ENCODE data around the gene LAIR1. TPM values are rescaled to one million over a fixed set of nuclear protein-coding genes. Genes with fewer than 3 reads are reported as not detected.

The LAIR1 gene
- total and polyA plus RNA-seq, 4 donors = 1.2 to 16.3 (median 4.8) TPM

DNA sequence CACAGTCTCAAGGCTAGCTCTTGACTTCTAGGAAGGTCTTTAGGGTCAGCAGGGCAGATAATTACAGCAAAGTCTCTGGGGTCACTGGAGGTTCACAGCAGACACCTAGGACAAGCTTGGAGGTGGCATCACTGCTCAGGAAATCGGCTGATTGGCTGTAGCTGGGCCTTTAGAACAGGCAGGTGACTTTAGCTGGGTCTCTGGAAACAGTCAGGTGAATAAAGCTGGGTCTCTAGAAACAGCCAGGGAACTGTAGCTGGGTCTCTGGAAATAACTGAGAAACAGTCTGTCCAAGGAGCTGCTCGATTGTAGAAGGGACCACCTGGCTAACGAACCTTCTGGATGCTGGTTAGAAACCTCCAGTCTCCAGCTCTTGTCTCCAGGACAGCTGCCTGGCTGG lies 10.0 kb downstream of the LAIR1 start:
- TF ChIP-seq TAF1 (conservative IDR thresholded peaks at IDR 0.05) = no peak
- no peak for TF ChIP-seq HNF4G (IDR thresholded peaks at IDR 0.05)
- no peak for TF ChIP-seq ATF3 (IDR thresholded peaks at IDR 0.05)
- TF ChIP-seq, protein P1, sequence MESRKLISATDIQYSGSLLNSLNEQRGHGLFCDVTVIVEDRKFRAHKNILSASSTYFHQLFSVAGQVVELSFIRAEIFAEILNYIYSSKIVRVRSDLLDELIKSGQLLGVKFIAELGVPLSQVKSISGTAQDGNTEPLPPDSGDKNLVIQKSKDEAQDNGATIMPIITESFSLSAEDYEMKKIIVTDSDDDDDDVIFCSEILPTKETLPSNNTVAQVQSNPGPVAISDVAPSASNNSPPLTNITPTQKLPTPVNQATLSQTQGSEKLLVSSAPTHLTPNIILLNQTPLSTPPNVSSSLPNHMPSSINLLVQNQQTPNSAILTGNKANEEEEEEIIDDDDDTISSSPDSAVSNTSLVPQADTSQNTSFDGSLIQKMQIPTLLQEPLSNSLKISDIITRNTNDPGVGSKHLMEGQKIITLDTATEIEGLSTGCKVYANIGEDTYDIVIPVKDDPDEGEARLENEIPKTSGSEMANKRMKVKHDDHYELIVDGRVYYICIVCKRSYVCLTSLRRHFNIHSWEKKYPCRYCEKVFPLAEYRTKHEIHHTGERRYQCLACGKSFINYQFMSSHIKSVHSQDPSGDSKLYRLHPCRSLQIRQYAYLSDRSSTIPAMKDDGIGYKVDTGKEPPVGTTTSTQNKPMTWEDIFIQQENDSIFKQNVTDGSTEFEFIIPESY (IDR thresholded peaks at IDR 0.05) = no peak
- TF ChIP-seq JUND (IDR thresholded peaks at IDR 0.05) = no peak
- TF ChIP-seq, protein P2, sequence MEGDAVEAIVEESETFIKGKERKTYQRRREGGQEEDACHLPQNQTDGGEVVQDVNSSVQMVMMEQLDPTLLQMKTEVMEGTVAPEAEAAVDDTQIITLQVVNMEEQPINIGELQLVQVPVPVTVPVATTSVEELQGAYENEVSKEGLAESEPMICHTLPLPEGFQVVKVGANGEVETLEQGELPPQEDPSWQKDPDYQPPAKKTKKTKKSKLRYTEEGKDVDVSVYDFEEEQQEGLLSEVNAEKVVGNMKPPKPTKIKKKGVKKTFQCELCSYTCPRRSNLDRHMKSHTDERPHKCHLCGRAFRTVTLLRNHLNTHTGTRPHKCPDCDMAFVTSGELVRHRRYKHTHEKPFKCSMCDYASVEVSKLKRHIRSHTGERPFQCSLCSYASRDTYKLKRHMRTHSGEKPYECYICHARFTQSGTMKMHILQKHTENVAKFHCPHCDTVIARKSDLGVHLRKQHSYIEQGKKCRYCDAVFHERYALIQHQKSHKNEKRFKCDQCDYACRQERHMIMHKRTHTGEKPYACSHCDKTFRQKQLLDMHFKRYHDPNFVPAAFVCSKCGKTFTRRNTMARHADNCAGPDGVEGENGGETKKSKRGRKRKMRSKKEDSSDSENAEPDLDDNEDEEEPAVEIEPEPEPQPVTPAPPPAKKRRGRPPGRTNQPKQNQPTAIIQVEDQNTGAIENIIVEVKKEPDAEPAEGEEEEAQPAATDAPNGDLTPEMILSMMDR (IDR thresholded peaks at IDR 0.05; ENCODE audit: low read depth, low read length, missing input control) = no peak
- no peak for TF ChIP-seq YY1 (IDR thresholded peaks at IDR 0.05)
- no peak for TF ChIP-seq NR2F2 (IDR thresholded peaks at IDR 0.05)
- no peak for TF ChIP-seq RAD21 (IDR thresholded peaks at IDR 0.05)
- TF ChIP-seq HNF4A (conservative IDR thresholded peaks at IDR 0.05) = no peak
- no peak for TF ChIP-seq FOXA2 (IDR thresholded peaks at IDR 0.05)
- Histone ChIP-seq H3K27ac (ENCODE audit: low read depth in 1 of 2, low read length in 2 of 2) (no peak overlapping the region), H3K9ac (ENCODE audit: low read depth in 1 of 2, low read length in 2 of 2) (no peak overlapping the region), H3K27me3 (ENCODE audit: control insufficient read depth in 4 of 4, insufficient read depth in 4 of 4, low read length in 3 of 4) (peaks cover 0 to 7% (median 0%) of the 10 kb centered on the region in 4 donors), H3K9me3 (ENCODE audit: control insufficient read depth in 4 of 4, low read length in 3 of 4) (no peaks in the 10 kb centered on the region), H3K4me3 (ENCODE audit: low read depth in 1 of 3, low read length in 3 of 3) (no peak overlapping the region), H3K4me1 (ENCODE audit: control insufficient read depth in 4 of 4, insufficient read depth in 4 of 4, low read length in 3 of 4) (no peaks in the 10 kb centered on the region), H3K36me3 (ENCODE audit: control insufficient read depth in 4 of 4, insufficient read depth in 3 of 4, low read depth in 1 of 4, low read length in 3 of 4) (no peaks in the 10 kb centered on the region)
- no peak for DNase-seq (ENCODE audit: low spot score)
- 46% methylated on average over 3 of the region's 3 CpGs for WGBS

- 60% methylated on average over 3 of the region's 3 CpGs for WGBS
- no peak overlapping the region for H3K27ac ChIP-seq (ENCODE audit: low read depth in 1 of 2, low read length in 2 of 2)
Observed at GRCh38 chr19:54352546-54352945, 12.2 kb downstream of the LAIR1 start.

More at GRCh38 chr19:54352546-54352945, 12.2 kb downstream of the LAIR1 start:
- H3K9ac ChIP-seq (ENCODE audit: low read depth in 1 of 2, low read length in 2 of 2) = no peak overlapping the region
- TF ChIP-seq GABPA (IDR thresholded peaks at IDR 0.05 in 1 of 2, conservative IDR thresholded peaks at IDR 0.05 in 1 of 2) = no peak
- no peak for TF ChIP-seq FOXA2 (IDR thresholded peaks at IDR 0.05)
- no peak for TF ChIP-seq EGR1 (IDR thresholded peaks at IDR 0.05; ENCODE audit: low read depth in 2 of 2)
- no peak for TF ChIP-seq RAD21 (IDR thresholded peaks at IDR 0.05)
- no peak for TF ChIP-seq MAX (IDR thresholded peaks at IDR 0.05)
- TF ChIP-seq, protein P1 (IDR thresholded peaks at IDR 0.05) = no peak
- no peak for TF ChIP-seq HNF4G (IDR thresholded peaks at IDR 0.05)
- TF ChIP-seq RXRA (IDR thresholded peaks at IDR 0.05) = no peak
- TF ChIP-seq FOXA1 (IDR thresholded peaks at IDR 0.05) = no peak
- TF ChIP-seq HNF4A (conservative IDR thresholded peaks at IDR 0.05) = no peak
- TF ChIP-seq YY1 (IDR thresholded peaks at IDR 0.05) = no peak
- no peak for TF ChIP-seq REST (IDR thresholded peaks at IDR 0.05)
- TF ChIP-seq ATF3 (IDR thresholded peaks at IDR 0.05) = no peak
- no peak for TF ChIP-seq TAF1 (conservative IDR thresholded peaks at IDR 0.05)
- TF ChIP-seq JUND (IDR thresholded peaks at IDR 0.05) = no peak
- no peaks in the 10 kb centered on the region for H3K36me3 ChIP-seq (ENCODE audit: control insufficient read depth in 4 of 4, insufficient read depth in 3 of 4, low read depth in 1 of 4, low read length in 3 of 4)
- H3K27me3 ChIP-seq (ENCODE audit: control insufficient read depth in 4 of 4, insufficient read depth in 4 of 4, low read length in 3 of 4) = peaks cover 0 to 7% (median 0%) of the 10 kb centered on the region in 4 donors
- H3K4me3 ChIP-seq (ENCODE audit: low read depth in 1 of 3, low read length in 3 of 3) = no peak overlapping the region
- H3K4me1 ChIP-seq (ENCODE audit: control insufficient read depth in 4 of 4, insufficient read depth in 4 of 4, low read length in 3 of 4) = no peaks in the 10 kb centered on the region
- no peaks in the 10 kb centered on the region for H3K9me3 ChIP-seq (ENCODE audit: control insufficient read depth in 4 of 4, low read length in 3 of 4)
- no peak for DNase-seq (ENCODE audit: low spot score)

All from liver (tissue), 9 donors.